Esophagus muscularis mucosa (tissue), 3 donors: ENCODE results near the gene MORC3.
"Not testable (repeated sequence)": the region's sequence is repeated elsewhere in the genome, so short reads cannot be mapped to it uniquely, and the experiment has no call there.

Source experiments
- POLR2A ChIP-seq: fragments of 450-650 bp; IDR thresholded peaks from one replicate; pipeline ENCODE4 v1.6.1; 2017; ENCODE audit warnings: antibody characterized with exemption, moderate library complexity, mild to moderate bottlenecking, low read depth
- POLR2AphosphoS5 ChIP-seq, 2 donors: sonication (generic); formaldehyde crosslinking; IDR thresholded peaks; one replicate each; pipeline ENCODE4 v1.6.1; 2017; ENCODE audit warnings: antibody characterized with exemption in 2 of 2
- TF ChIP-seq, protein P1 (sequence below), 3 experiments: fragments of 200-600 bp in 2 of 3; fragments of 450-650 bp in 1 of 3; sonication (generic) in 2 of 3; IDR thresholded peaks; one replicate each; pipeline ENCODE4 v1.5.1; 2017 to 2019; ENCODE audit warnings: antibody characterized with exemption in 3 of 3, mild to moderate bottlenecking in 2 of 3, moderate library complexity in 1 of 3

- TF ChIP-seq, protein P1, sequence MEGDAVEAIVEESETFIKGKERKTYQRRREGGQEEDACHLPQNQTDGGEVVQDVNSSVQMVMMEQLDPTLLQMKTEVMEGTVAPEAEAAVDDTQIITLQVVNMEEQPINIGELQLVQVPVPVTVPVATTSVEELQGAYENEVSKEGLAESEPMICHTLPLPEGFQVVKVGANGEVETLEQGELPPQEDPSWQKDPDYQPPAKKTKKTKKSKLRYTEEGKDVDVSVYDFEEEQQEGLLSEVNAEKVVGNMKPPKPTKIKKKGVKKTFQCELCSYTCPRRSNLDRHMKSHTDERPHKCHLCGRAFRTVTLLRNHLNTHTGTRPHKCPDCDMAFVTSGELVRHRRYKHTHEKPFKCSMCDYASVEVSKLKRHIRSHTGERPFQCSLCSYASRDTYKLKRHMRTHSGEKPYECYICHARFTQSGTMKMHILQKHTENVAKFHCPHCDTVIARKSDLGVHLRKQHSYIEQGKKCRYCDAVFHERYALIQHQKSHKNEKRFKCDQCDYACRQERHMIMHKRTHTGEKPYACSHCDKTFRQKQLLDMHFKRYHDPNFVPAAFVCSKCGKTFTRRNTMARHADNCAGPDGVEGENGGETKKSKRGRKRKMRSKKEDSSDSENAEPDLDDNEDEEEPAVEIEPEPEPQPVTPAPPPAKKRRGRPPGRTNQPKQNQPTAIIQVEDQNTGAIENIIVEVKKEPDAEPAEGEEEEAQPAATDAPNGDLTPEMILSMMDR (IDR thresholded peaks at IDR 0.05): not testable (repeated sequence)
- TF ChIP-seq POLR2A; POLR2AphosphoS5 (IDR thresholded peaks at IDR 0.05): not testable (repeated sequence)
Measured at GRCh38 chr21:36342581-36342980, 22.6 kb downstream of the MORC3 start.
